Peyer's patch (tissue), 4 donors: ENCODE measurements around the gene EVPL. TPM values are rescaled to one million over a fixed set of nuclear protein-coding genes. Genes with fewer than 3 reads are reported as not detected.
"Not testable (repeated sequence)": the region's sequence is repeated elsewhere in the genome, so short reads cannot be mapped to it uniquely, and the experiment has no call there.

Source experiments
- DNase-seq, 3 donors: peaks; one replicate each; pipeline ENCODE4 v3.0.0-alpha.2; 2017 to 2019
- H3K27ac ChIP-seq, 4 donors: fragments of 200-600 bp; sonication (generic); one replicate each; pipeline ENCODE4 v1.5.1; 2016 to 2019
- H3K27me3 ChIP-seq, 2 donors: fragments of 200-600 bp; sonication (generic); one replicate each; pipeline ENCODE4 v1.5.1; 2019
- H3K36me3 ChIP-seq, 3 donors: fragments of 200-600 bp; sonication (generic); one replicate each; pipeline ENCODE4 v1.5.1; 2016 to 2019
- H3K4me1 ChIP-seq, 4 donors: fragments of 200-600 bp; sonication (generic); one replicate each; pipeline ENCODE4 v1.5.1; 2016 to 2019
- H3K4me3 ChIP-seq, 4 donors: fragments of 200-600 bp; sonication (generic); 1 replicate in 3 of 4; 2 replicates in 1 of 4; pipeline ENCODE4 v1.5.1; 2016 to 2019; ENCODE audit warnings: mild to moderate bottlenecking in 1 of 4
- H3K9me3 ChIP-seq, 4 donors: fragments of 200-600 bp; sonication (generic); one replicate each; pipeline ENCODE4 v1.5.1; 2016 to 2019; ENCODE audit warnings: mild to moderate bottlenecking in 1 of 4
- CTCF ChIP-seq, 6 experiments: fragments of 450-650 bp in 4 of 6; fragments of 200-600 bp in 2 of 6; sonication (generic) in 1 of 6; IDR thresholded peaks; one replicate each; pipeline ENCODE4 v1.5.1; 2017 to 2019; ENCODE audit warnings: antibody characterized with exemption in 6 of 6, mild to moderate bottlenecking in 3 of 6, moderate library complexity in 1 of 6
- POLR2A ChIP-seq, 2 donors: fragments of 450-650 bp; IDR thresholded peaks; one replicate each; pipeline ENCODE4 v1.5.1; 2017; ENCODE audit warnings: antibody characterized with exemption in 2 of 2, mild to moderate bottlenecking in 2 of 2, moderate library complexity in 2 of 2
- total RNA-seq, 4 donors: library from RNA; depleted of rRNA; stranded (reverse); fragments of >200 nt; gene quantifications; one replicate each; pipeline ENCODE4 v1.1.0, GENCODE V29; 2016

EVPL gene
- total RNA-seq, 4 donors from 2014 or later = 26.4 to 87.8 (median 55.0) TPM

- Histone ChIP-seq H3K4me1 (peaks cover 0 to 45% (median 4%) of the 10 kb centered on the region in 4 donors), H3K27me3 (no peaks in the 10 kb centered on the region), H3K27ac (peak within 1 kb of the TSS; percentile 96 to 99 (median 98)), H3K36me3 (no peaks in the 10 kb centered on the region), H3K9me3 (no peaks in the 10 kb centered on the region), H3K4me3 (peak within 1 kb of the TSS; percentile 70 to 96 (median 78))
- TF ChIP-seq POLR2A (IDR thresholded peaks at IDR 0.05) (peak; percentile 95 to 97), CTCF (IDR thresholded peaks at IDR 0.05) (peak; percentile 30 to 60 (median 46))
- DNase-seq = peak; percentile 97 to 99 (median 98)
Measured at GRCh38 chr17:75978938-75979704, 48.0 kb downstream of the EVPL start, which contains the start of the genes ACOX1 and TEN1. Gene ACOX1, minus strand, starts transcription at chr17:75979166. Its CDS starts 93 bp downstream, at chr17:75979073. Gene TEN1, plus strand, starts transcription at chr17:75979240. Its CDS starts 6,953 bp downstream, at chr17:75986193.

GRCh38 chr17:75976175-75976848, 50.8 kb downstream of the EVPL start:
- peak; percentile 44 to 80 for TF ChIP-seq POLR2A (IDR thresholded peaks at IDR 0.05)
- TF ChIP-seq CTCF (IDR thresholded peaks at IDR 0.05) = peak in 1 of 6 experiments; percentile 4
- Histone ChIP-seq H3K36me3 (peaks cover 0 to 23% (median 0%) of the 10 kb centered on the region in 3 donors), H3K4me1 (peaks cover 0 to 49% (median 4%) of the 10 kb centered on the region in 4 donors), H3K9me3 (no peaks in the 10 kb centered on the region), H3K4me3 (peak overlapping the region in 2 of 4 donors; percentile 70 to 96), H3K27ac (peak overlapping the region in 3 of 4 donors; percentile 40 to 75 (median 65)), H3K27me3 (no peaks in the 10 kb centered on the region)
- DNase-seq = no peak

GRCh38 chr17:75975757-75976174, 51.3 kb downstream of the EVPL start:
- Histone ChIP-seq H3K27ac (peak overlapping the region in 3 of 4 donors; percentile 40 to 75 (median 65)), H3K4me1 (peaks cover 0 to 46% (median 4%) of the 10 kb centered on the region in 4 donors), H3K36me3 (peaks cover 0 to 28% (median 0%) of the 10 kb centered on the region in 3 donors), H3K4me3 (peak overlapping the region in 2 of 4 donors; percentile 70 to 96), H3K27me3 (no peaks in the 10 kb centered on the region), H3K9me3 (no peaks in the 10 kb centered on the region)
- no peak for DNase-seq
- TF ChIP-seq CTCF (IDR thresholded peaks at IDR 0.05) = no peak
- TF ChIP-seq POLR2A (IDR thresholded peaks at IDR 0.05) = no peak

GRCh38 chr17:75975187-75975586, 51.9 kb downstream of the EVPL start:
- Histone ChIP-seq H3K27ac (peak overlapping the region in 3 of 4 donors; percentile 40 to 66 (median 65)), H3K4me3 (peak overlapping the region in 2 of 4 donors; percentile 17 to 70), H3K4me1 (peaks cover 0 to 41% (median 4%) of the 10 kb centered on the region in 4 donors), H3K36me3 (peaks cover 0 to 34% (median 0%) of the 10 kb centered on the region in 3 donors)
- DNase-seq, H3K27me3 ChIP-seq, H3K9me3 ChIP-seq: not testable (repeated sequence)

- Histone ChIP-seq H3K27ac (no peak overlapping the region), H3K36me3 (peaks cover 0 to 58% (median 0%) of the 10 kb centered on the region in 3 donors), H3K27me3 (no peaks in the 10 kb centered on the region), H3K9me3 (no peaks in the 10 kb centered on the region), H3K4me1 (peaks cover 0 to 15% (median 0%) of the 10 kb centered on the region in 4 donors), H3K4me3 (no peak overlapping the region)
- no peak for DNase-seq
- no peak for TF ChIP-seq CTCF (IDR thresholded peaks at IDR 0.05)
- no peak for TF ChIP-seq POLR2A (IDR thresholded peaks at IDR 0.05)
Measured at GRCh38 chr17:75970626-75971025, 56.5 kb downstream of the EVPL start.
